Epithelial cell of esophagus (primary cell): ENCODE measurements around the gene ALX4.
A peak's percentile ranks its signal among the peaks of the same experiment; 100 is the strongest.

Experiments used
- DNase-seq: peaks from one replicate; pipeline ENCODE4 v3.0.0; 2010; ENCODE audit warnings: low read depth
- H3K4me3 ChIP-seq: 2 replicates; pipeline ENCODE4 v1.5.1; 2011; ENCODE audit warnings: mild to moderate bottlenecking, low read length, control low read depth
- TF ChIP-seq, protein P1 (sequence below): IDR thresholded peaks from 2 replicates; pipeline ENCODE4 v1.5.1; 2011; ENCODE audit warnings: low read depth, mild to moderate bottlenecking, low read length, control low read depth, inconsistent platforms; ENCODE audit not compliant: insufficient read depth; ENCODE audit errors: missing control alignments

Gene ALX4

DNA sequence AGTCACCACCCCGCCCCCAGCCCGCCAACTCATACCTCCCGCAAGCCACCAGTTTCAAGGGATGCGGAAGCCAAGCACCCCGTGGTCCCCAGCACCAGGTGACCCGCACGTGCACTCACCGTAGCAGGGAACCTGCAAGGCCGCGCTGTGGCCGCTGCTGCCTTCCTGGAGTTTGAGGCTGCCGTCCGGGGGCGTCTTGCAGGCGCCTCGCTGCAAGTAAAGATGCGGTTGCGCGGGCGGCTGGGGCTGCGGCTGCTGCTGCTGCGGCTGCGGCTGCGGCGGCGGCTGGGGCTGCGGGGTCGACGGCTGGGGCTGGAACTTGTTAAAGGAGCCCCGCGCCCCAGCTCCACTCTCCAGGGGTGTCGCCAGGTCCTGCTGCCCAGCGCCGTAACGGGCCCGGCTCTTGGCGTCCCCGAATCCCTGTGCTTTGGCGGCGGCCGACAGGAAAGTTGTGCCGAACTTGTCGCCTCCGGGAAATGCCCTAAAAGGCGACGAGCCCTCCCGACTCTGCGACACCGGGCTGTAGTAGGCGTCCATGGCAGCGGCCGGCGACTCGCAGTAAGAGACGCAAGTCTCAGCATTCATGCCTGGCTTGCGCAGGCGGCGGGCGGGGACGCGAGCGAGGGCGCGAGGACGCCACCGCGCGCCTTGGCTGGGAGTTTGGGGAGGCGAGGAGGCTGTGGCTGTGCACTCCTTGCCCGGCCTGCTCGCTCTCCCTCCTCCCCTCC lies at the start of gene ALX4:
Gene ALX4, minus strand, starts transcription at position 662 of the 728 bp plus-strand sequence. Its CDS starts 77 bp downstream, at position 585.
- peak; percentile 33 for DNase-seq
- TF ChIP-seq, protein P1, sequence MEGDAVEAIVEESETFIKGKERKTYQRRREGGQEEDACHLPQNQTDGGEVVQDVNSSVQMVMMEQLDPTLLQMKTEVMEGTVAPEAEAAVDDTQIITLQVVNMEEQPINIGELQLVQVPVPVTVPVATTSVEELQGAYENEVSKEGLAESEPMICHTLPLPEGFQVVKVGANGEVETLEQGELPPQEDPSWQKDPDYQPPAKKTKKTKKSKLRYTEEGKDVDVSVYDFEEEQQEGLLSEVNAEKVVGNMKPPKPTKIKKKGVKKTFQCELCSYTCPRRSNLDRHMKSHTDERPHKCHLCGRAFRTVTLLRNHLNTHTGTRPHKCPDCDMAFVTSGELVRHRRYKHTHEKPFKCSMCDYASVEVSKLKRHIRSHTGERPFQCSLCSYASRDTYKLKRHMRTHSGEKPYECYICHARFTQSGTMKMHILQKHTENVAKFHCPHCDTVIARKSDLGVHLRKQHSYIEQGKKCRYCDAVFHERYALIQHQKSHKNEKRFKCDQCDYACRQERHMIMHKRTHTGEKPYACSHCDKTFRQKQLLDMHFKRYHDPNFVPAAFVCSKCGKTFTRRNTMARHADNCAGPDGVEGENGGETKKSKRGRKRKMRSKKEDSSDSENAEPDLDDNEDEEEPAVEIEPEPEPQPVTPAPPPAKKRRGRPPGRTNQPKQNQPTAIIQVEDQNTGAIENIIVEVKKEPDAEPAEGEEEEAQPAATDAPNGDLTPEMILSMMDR, result no peak
- no peak within 1 kb of the TSS for H3K4me3 ChIP-seq

DNA sequence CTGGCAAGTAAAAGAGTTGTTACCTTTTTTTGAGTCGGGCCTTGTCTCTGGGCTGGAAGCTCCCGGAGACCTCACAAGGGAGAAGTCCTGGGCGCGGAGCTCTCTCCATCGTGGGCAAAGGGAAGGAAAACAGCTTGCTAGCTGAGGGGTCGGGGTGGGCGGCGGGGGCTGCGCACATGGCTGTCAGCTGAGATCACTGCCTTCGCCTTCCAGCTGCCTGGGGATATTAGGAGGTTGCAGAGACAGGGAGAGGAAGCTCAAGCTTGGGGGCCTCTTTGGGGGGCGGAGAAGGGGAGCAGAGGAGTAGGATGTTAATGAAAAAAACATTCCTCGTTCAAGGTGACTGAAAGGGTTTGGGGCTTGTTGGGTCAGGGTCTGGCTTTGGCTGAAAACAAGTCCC lies 49.2 kb upstream of the ALX4 start:
- DNase-seq, result no peak
- H3K4me3 ChIP-seq, result no peak overlapping the region
- TF ChIP-seq, protein P1, result no peak

DNA sequence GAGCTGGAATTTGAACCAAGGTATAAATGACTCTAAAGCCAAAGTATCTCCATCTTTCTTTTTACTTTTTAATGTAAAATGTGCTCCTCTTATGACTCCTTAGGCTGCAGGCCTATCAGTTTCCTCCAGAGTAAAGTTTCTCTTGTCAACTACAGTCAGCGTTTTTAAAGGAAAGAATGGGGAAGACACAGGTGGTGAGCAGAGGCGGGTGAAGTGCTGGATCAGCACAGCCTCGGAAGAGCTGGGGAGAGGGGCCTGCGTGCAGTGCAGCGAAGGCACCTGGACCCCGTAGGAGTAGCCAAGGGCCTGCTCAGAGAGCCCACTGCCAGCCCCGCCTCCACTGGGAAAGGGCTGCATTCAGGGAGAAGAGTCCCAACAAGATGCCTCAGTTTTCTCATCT lies 48.8 kb upstream of the ALX4 start:
- TF ChIP-seq, protein P1, result no peak
- no peak for DNase-seq
- H3K4me3 ChIP-seq, result no peak overlapping the region

DNA sequence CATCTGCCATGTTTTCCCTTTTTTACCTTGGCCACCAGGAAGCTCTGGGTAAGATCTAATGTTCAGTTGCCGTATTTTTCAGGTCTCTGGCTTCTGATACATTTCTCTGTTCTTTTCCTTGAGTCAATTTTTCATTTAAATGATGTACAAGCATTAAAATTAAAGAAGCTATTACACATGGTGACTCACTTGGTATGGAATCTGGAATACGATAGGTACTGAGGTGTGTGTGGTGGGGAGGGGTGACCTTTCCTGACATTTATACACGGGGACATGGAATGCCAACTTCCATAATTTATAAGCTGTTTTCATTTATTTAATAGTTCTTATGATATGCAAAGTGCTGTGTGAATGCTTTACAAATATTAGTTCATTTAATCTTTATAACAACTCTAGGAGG lies 47.8 kb upstream of the ALX4 start:
- DNase-seq, result peak; percentile 19
- H3K4me3 ChIP-seq, result no peak overlapping the region
- TF ChIP-seq, protein P1, result no peak

DNA sequence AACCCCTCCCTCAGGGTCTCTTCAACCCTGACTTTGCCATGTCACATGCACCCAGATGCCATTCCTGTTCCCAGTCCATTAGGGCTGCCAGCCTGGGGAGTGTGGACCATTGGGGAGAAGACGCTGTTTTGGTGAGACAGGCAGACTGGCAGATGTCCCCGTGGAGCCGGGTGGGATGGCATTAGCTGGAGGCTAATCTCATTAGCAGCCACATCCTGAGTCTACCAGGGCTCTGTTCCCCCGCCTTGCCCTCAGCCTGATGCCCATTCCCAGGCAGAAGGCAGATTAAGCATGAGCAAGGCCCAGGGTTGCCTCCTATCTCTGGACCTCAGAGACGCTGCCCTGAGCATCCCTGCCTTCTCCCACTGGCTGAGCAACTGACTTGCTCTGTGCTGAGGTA lies 46.4 kb upstream of the ALX4 start:
- H3K4me3 ChIP-seq, result no peak overlapping the region
- TF ChIP-seq, protein P1, result no peak
- no peak for DNase-seq

DNA sequence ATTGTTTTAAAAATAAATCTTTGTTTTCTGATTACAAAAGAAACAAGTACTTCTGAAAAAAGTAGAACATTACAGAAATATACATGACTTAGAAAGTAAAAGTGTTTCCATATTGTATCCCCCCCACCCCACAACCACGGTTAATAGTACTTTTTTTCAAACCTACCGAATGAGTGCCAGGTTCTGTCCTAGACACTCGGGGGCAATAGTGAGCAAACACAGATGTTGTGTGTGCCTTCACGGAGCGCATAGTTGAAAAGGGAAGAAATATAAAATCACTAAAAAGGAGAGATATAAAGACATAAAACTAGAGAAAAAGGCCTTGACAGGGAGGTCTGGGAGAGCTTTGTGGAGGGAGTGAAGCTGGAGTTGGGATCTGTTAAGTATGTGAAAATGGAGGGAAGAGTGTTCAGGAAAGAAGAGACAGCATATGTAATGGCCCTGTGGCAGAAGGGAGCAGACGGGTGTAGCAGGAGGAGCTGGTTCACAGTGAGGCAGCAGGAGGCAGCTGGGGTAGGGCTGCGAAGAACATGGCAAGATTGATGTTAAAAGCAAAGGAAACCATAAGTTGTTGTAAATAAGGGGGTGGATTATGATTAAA lies 42.1 kb upstream of the ALX4 start:
- no peak for DNase-seq
- no peak overlapping the region for H3K4me3 ChIP-seq
- TF ChIP-seq, protein P1, result no peak
